ENCODE results near the gene PBX4.

Gene PBX4

DNA sequence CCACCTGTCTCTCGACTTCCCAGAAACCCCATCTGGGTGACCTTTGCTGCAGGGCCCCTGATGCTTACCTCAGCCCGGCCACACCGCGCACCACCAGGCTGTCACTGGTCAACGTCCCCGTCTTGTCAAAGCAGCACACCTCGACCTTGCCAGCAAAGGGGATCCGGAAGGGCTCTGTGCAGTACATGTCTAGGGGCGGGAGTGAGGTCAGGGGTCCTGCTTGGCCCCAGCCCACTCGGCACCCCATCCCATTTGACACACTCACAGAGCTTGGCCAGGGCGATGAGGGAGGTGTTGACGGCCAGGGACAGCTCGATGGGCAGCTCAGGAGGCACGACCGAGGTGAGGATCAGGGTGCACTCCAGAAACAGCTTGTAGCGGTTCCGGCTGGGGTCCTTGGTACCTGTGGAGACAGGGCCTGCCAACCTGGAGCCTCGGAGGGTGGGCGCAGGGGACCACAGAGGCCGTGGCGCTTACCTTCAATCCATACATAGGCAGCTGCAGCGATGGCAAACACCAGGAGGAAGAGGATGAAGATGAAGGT lies 36.6 kb upstream of the PBX4 start:
- ChIA-PET CTCF (interaction anchor here (1.7 kb wide), 1 partner anchor 8 kb away, joined by 5 read pairs; the partner anchor contains the start of gene ATP13A1), POLR2A (no interaction called here)
- TF ChIP-seq, protein P1, sequence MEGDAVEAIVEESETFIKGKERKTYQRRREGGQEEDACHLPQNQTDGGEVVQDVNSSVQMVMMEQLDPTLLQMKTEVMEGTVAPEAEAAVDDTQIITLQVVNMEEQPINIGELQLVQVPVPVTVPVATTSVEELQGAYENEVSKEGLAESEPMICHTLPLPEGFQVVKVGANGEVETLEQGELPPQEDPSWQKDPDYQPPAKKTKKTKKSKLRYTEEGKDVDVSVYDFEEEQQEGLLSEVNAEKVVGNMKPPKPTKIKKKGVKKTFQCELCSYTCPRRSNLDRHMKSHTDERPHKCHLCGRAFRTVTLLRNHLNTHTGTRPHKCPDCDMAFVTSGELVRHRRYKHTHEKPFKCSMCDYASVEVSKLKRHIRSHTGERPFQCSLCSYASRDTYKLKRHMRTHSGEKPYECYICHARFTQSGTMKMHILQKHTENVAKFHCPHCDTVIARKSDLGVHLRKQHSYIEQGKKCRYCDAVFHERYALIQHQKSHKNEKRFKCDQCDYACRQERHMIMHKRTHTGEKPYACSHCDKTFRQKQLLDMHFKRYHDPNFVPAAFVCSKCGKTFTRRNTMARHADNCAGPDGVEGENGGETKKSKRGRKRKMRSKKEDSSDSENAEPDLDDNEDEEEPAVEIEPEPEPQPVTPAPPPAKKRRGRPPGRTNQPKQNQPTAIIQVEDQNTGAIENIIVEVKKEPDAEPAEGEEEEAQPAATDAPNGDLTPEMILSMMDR (IDR thresholded peaks at IDR 0.05; ENCODE audit: control extremely low read depth, extremely low read depth, low read depth, missing control alignments): no peak
- DNase-seq (ENCODE audit: extremely low spot score): no peak

DNA sequence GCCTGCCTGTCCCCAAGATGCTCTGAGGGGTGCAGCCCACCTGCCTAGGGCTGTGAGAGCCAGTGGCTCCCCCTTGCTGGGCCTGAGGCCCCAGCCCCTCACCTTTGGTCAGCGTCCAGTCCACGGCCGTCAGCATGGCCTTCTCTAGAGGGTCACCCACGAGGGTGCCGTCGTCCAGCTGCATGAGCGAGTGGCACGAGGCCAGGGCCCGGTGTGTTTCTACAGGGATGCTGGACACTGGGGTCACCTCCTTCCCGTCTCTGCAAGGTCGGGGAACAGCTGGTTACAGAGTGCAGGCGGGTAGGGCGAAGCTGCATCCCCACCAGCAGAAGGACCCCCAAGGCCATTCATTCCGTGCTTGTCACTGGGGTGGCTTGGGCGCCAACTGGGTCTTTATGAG lies 36.0 kb upstream of the PBX4 start:
- POLR2A ChIA-PET: no interaction called here
- CTCF ChIA-PET: interaction anchor here (1.7 kb wide), 1 partner anchor 9 kb away, joined by 5 read pairs; the partner anchor contains the start of gene ATP13A1
- no peak for DNase-seq (ENCODE audit: extremely low spot score)
- TF ChIP-seq, protein P1 (IDR thresholded peaks at IDR 0.05; ENCODE audit: control extremely low read depth, extremely low read depth, low read depth, missing control alignments): no peak

DNA sequence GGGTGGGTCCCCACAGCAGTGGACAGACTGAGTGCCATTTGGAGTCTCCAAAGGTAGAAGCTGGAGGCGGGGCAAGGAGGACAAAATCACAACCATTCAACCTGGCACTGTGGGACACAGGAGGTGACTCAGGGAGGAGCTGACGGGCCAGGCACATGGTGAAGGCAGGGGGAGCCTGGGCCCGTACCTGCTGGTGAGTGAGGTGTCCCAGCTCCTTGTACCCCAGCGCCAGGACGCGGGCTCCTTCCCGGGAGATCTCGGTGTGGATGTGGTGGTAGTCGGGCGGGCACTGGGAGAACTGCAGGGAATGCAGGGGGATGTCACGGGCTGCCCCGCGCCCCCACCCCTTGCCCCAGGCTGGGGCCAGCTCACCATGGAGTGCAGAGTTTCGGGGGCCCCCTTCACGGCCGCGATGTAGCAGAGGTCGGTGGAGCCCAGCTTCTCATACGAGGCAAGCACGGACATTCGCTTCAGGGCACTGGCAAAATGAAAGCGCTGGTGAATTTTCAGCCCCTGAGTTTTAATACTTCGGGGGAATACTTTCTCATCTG lies 35.2 kb upstream of the PBX4 start:
- POLR2A ChIA-PET: no interaction called here
- DNase-seq (ENCODE audit: extremely low spot score): no peak
- TF ChIP-seq, protein P1 (IDR thresholded peaks at IDR 0.05; ENCODE audit: control extremely low read depth, extremely low read depth, low read depth, missing control alignments): no peak
- CTCF ChIA-PET: interaction anchor here (1.1 to 1.8 kb wide), 4 partner anchors 8 to 121 kb away, joined by 3 to 7 read pairs (median 7); no protein-coding TSS in a partner anchor

DNA sequence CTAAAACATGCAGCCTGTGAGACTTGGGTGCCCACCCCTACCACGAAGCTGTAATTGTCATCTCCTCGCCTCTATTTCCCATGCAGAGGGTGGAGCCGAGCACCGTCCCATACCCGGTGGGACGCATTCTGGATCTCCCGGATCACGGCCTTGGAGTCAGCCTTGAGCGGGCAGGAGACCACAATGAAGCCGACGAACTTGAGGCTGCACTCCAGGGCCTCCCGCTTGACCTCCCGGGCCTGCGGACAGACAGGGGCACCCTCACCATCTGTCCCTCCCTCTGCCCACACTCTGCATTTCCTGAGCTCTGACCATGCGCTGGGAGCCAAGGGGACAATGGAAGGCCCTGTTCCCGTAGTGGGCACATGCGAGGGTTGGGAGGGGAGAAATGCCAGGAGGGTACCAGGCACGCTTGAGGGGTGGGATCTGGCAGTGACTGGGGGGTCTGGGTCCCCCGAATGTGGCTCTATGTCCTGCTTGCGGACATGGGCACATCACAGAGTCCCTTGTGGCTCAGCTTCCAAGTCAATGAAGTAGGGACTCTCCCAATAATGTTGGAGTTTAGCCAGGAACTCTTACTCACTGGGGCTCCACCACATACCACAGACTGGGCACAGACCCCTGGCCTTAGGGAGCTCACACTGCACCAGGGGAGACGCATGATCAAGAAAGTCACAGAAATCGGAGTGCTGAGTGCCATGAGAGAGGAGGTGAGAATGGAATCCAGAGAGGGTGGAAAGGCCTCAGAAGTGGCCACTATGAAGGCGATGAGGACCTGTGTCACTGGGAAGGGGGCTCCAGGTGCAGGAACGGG lies 34.2 kb upstream of the PBX4 start:
- ChIA-PET CTCF (interaction anchor here (1.1 to 1.8 kb wide), 5 partner anchors 8 to 120 kb away, joined by 3 to 7 read pairs (median 7); no protein-coding TSS in a partner anchor), POLR2A (no interaction called here)
- TF ChIP-seq, protein P1 (IDR thresholded peaks at IDR 0.05; ENCODE audit: control extremely low read depth, extremely low read depth, low read depth, missing control alignments): no peak
- DNase-seq (ENCODE audit: extremely low spot score): no peak

DNA sequence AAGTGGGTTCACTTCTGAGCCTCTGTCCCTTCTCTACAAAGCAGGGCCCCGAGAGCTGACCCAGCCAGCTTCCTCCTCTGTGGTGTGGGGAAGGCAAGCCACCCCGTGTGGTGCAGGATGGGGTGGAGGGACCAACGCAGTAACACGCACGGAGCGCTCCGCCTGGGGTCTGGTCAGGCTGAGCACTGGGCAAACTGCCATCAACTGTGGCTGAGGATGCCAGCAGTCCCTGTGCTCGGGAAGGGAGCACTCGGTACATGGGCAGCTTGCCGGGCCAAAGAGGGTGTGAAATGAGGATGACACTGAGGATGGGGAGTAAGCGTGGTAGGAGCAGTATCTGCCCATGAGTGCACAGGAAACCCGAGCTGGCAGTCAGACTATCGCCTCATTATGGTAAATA lies 32.6 kb upstream of the PBX4 start:
- CTCF ChIA-PET: interaction anchor here (0.7 to 3.2 kb wide), 4 partner anchors 10 to 121 kb away, joined by 3 to 16 read pairs (median 4); no protein-coding TSS in a partner anchor
- no peak for DNase-seq (ENCODE audit: extremely low spot score)
- TF ChIP-seq, protein P1 (IDR thresholded peaks at IDR 0.05; ENCODE audit: control extremely low read depth, extremely low read depth, low read depth, missing control alignments): no peak
- POLR2A ChIA-PET: no interaction called here

DNA sequence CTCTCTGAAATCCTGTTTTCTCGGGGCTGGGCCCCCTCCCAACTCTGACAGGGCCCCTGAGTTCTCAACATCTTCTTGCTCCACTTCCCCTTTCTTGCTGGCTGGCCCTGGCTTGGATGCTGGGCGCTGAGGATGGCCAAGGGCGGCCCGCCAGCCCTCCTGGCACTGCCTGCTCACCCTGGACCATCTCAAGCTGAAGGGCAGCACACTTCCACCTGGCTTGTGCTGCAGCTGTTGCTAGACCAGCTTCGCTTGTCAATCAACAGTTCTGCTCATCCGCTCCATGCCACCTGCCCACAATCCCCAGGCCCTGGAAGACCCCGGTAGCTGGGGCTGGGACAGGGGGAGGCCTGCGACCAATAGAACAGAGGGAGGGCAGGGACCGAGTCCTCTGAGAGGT lies 31.8 kb upstream of the PBX4 start:
- CTCF ChIA-PET: interaction anchor here (1.0 to 3.2 kb wide), 2 partner anchors 11 to 117 kb away, joined by 5 to 16 read pairs; no protein-coding TSS in a partner anchor
- TF ChIP-seq, protein P1 (IDR thresholded peaks at IDR 0.05; ENCODE audit: control extremely low read depth, extremely low read depth, low read depth, missing control alignments): no peak
- POLR2A ChIA-PET: no interaction called here
- DNase-seq (ENCODE audit: extremely low spot score): no peak

All from GM10248 (cell line).